ENCODE results near the gene ZDHHC8.

The ZDHHC8 gene

DNA sequence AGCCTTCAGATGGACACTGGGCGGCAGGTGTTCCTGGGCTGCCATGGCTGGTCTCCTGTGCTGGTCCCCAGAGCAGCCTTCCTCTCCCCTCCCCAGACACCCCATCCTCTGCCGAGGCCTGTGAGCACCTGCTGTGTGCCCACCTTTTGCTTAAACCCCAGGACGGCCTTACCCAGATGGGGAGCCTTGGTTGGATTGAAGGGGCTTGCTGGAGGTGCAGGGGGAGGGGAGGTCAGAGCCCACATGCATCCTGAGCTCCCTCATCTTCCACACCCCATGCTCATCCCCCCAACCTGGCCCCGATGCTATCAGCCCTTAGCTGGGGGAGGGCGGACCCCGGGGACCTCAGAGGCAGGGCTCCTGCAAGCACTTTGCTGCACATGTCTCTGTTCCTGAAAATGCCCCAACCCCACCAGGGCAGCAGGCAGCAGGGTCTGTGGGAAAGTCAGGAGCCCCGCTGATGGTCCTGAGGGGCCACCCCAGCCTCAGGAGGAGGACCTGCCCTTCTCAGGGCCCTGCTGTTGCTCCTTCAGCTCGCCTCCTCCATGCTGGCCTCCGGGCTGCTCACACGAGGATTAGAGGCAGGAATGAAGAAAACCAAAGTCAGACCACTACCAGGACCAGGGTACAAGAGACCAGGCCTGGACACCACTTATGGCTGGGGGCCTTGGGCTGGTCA lies 60.8 kb downstream of the ZDHHC8 start:
- TF ChIP-seq, protein P1, sequence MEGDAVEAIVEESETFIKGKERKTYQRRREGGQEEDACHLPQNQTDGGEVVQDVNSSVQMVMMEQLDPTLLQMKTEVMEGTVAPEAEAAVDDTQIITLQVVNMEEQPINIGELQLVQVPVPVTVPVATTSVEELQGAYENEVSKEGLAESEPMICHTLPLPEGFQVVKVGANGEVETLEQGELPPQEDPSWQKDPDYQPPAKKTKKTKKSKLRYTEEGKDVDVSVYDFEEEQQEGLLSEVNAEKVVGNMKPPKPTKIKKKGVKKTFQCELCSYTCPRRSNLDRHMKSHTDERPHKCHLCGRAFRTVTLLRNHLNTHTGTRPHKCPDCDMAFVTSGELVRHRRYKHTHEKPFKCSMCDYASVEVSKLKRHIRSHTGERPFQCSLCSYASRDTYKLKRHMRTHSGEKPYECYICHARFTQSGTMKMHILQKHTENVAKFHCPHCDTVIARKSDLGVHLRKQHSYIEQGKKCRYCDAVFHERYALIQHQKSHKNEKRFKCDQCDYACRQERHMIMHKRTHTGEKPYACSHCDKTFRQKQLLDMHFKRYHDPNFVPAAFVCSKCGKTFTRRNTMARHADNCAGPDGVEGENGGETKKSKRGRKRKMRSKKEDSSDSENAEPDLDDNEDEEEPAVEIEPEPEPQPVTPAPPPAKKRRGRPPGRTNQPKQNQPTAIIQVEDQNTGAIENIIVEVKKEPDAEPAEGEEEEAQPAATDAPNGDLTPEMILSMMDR (IDR thresholded peaks at IDR 0.05; ENCODE audit: borderline replicate concordance, control extremely low read depth, extremely low read depth, insufficient read depth, missing control alignments), result no peak
- in situ Hi-C loops (cut with MboI; ENCODE audit: low sequenced_read_pairs, unreplicated experiment), result no loop called here
- DNase-seq (ENCODE audit: low spot score), result no peak

DNA sequence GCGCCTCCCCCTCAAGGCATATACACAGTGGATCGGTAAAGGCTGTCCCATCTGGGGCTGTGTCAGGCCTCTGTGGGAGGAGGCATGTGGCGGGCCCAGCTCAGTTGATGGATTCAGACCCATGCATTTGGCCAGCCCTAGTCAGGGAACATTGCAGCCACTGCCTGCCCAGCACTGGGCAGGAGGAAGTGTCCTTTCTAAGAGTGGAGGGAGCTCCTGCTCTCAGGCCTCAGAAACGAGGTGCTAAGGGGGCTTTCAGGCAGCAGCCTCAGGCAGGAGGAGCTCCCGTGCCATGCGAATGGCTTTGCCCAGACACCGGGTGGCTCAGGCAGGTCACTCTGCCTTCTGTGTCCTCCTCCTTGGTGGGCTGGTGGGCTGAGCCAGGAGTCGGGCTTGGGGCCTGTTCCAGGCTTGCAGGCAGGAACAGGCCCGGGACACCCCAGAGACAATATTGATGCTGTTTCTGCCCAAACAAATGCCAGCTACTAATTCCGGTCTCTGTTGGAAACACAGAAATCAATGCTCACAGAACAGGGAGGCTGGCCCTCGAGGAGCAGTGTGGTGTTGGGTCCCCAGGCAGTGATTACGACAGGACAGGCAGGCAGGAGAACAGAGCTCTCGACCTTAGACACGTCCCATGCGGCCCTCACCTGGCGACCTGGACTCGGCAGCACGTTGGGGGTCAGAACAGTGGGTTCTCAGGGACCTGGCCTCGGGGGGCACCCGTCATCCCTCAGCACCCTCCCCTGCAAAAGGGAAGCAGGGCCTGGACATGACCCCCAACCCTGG lies 61.6 kb downstream of the ZDHHC8 start:
- in situ Hi-C loops (cut with MboI; ENCODE audit: low sequenced_read_pairs, unreplicated experiment), result no loop called here
- TF ChIP-seq, protein P1 (IDR thresholded peaks at IDR 0.05; ENCODE audit: borderline replicate concordance, control extremely low read depth, extremely low read depth, insufficient read depth, missing control alignments), result no peak

DNA sequence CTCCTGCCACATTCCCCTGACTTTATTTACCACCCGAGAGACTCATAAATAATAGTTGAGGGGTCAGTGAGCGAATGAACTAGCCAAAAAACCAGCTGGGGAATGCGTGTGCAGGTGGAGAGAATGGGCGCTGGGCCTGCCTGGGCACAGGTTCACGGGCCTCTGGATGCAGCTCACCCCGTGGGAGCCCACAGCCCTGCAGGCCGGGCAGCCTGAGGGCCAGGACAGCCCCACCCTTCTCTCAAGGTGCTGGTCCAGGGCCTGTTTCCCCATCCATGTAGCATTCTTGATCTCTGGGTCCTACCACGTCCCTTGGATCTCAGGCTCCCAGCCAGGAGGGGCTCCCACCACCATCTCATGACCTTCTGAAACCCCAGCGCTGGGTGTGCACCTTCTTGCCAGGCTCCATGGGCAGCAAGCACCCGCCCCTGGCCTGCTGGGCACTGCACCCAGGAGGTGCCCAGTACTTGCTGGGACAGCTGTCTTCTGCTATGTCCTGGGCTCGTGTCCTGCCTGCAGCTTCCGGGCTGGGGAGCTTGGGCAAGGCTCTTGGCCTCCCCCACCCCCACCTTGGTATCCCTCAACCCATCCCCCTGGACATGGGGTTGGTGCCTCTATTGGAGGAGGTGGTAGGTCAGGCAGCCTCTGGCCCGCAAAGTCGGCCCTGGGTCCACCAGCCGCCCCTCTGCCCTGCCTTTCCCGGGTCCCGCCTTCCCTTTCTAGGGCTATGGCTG lies 62.3 kb downstream of the ZDHHC8 start:
- TF ChIP-seq, protein P1 (IDR thresholded peaks at IDR 0.05; ENCODE audit: borderline replicate concordance, control extremely low read depth, extremely low read depth, insufficient read depth, missing control alignments), result no peak
- in situ Hi-C loops (cut with MboI; ENCODE audit: low sequenced_read_pairs, unreplicated experiment), result no loop called here
- no peak for DNase-seq (ENCODE audit: low spot score)

More for the DNA sequence above, 61.6 kb downstream of the ZDHHC8 start:
- no peak for DNase-seq (ENCODE audit: low spot score)

DNA sequence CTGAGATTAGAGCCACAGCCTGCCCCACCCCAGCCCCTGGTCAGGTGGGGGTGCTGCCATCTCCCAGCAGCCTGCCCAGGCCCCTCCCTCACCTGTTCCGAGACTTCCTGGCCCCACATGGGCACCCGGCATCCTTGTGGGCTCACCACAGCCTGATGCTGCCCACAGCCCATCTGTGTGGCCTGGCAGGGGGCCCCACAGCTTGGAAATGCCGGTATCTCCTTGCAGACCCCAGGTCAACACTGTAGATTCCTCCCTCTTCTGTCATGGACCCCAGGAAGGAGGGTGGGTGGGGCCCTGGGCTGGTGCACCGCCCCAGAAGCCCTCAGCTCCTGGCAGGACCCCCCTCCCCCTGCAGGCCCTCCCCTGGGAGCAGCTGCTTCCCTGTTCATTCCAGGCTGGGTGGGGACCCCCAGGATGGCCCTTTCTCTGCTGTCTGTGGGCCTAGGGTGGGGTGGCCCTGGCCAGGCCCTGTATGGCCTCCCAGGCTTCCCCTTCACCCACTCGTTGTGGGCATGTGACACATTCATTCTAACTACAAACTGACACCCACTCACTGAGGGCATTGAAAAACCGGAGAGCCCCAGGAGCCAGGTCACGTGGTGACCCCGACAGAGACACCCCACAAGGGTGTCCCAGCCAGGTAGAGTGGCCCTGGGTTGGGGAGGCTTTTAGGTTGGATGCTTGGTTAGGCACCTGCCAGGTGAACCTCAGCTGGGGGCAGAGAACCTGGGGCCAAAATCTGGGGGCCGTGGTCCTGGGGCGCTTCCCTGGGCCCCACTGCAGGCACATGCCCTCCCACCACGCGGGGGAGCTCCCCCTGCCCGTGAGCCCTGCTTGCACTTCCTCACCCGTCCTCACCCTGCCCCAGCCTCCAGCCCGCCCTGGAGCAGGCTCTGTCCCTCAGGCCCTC lies 63.3 kb downstream of the ZDHHC8 start:
- TF ChIP-seq, protein P1 (IDR thresholded peaks at IDR 0.05; ENCODE audit: borderline replicate concordance, control extremely low read depth, extremely low read depth, insufficient read depth, missing control alignments), result no peak
- peak; percentile 63 for DNase-seq (ENCODE audit: low spot score)
- in situ Hi-C loops (cut with MboI; ENCODE audit: low sequenced_read_pairs, unreplicated experiment), result no loop called here

DNA sequence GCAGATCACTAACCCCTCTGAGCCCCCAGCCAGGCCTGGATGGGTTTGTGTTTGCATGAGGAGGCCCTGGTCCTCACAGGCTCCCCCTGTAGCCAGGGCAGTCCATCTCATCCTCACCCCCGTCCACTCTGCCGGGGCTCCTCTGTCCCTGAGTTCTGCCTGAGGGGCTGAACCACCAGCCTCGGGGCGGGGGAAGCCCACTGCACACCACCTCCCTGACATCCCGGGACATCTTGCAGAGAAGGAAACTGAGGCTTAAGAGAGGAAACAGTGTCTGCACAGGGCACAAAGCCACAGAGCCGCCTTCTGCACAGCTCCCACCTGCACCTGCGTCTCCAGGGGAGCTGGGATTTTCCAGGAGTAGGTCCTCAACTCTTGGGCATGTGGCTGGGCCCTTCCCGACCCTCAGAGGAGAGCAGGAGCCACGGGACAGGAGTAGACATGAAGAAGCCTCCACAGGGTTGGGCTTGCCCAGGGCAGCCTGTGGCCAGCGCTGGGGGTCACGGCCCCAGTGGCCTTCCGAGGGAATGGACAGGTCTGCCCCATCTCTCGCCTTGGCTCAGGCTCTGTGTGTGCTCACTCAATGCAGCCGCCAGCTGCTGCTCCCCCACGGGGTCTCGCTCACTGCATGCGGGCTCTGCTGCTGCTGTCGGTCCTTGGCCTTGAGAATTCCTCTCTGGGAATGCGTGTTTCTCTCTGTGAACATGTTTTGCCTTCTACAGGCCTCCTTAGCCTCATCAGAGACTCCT lies 64.7 kb downstream of the ZDHHC8 start:
- in situ Hi-C loops (cut with MboI; ENCODE audit: low sequenced_read_pairs, unreplicated experiment), result no loop called here
- DNase-seq (ENCODE audit: low spot score), result no peak
- TF ChIP-seq, protein P1 (IDR thresholded peaks at IDR 0.05; ENCODE audit: borderline replicate concordance, control extremely low read depth, extremely low read depth, insufficient read depth, missing control alignments), result no peak

Data from GM13976 (cell line).